ENCODE results near the gene SF3A2.
"Not testable (repeated sequence)": the region's sequence is repeated elsewhere in the genome, so short reads cannot be mapped to it uniquely, and the experiment has no call there.

The SF3A2 gene

DNA sequence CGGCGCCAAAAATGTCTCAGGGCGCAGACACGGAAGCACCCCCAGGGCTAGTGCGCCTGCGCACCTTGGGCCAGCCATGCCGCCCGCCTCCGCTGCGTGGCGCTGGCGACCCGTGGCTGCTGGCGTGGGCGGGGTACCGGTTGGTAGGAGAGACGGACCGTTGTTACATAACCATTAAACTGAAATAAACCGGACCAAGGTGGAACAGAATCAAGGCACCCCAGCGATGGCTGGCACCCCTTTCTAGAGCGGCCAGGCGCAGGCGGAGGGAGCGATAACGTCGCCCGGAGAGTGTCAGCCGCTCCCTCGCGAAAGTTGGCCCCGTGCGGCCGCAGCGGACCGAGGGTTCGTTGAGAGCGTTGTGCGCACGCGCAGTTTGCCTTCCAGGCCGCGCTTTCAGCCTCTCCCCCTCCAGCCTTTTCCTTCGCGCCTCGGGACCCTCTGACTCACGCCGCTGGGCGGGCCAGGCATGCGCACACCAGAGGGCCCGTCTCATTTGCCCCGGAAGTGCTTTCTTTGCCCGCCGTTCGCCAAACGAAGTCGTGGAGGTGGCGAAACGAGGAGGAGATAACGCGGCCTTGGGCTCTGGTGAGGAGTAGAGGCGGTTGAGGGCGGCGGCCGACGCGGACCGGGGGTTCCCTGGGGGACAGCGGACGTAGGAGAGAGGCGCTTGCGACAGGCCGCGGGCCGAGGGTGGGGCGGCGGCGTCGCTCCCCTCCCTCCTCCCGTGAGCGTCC is at the start of gene SF3A2, which contains the start of gene PLEKHJ1:
Gene SF3A2 (plus strand): TSS at position 511 of the 737 bp plus-strand sequence. CDS start 6,595 bp downstream, outside the sequence.
Gene PLEKHJ1 (minus strand): TSS at position 16 of the 737 bp plus-strand sequence. CDS start 81 bp downstream, outside the sequence.
- DNase-seq, result peak; percentile 98 to 99 (median 99)

DNA sequence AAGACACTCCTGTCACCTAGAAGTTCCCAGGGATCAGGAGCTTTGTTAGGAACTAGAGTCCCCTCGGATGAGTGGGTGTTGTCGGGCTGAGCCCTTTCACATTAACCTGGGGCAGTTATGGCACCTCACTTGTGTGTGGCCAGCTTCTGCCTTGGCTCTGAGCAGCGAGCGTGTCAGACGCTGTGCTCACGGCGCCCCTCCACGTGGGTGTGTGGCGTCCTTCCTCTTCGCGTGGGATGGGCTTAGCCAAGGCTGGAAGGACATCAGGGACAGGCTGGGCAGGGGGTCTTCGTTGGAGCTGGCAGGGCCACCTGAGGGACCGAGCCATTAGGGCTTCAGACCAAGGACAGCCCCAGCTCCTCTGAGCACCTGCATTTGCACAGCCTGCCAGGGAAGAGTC is 49.5 kb upstream of the SF3A2 start:
- DNase-seq, result no peak

GRCh38 chr19:2188708-2189385 is 47.8 kb upstream of the SF3A2 start:
- DNase-seq, result no peak

DNA sequence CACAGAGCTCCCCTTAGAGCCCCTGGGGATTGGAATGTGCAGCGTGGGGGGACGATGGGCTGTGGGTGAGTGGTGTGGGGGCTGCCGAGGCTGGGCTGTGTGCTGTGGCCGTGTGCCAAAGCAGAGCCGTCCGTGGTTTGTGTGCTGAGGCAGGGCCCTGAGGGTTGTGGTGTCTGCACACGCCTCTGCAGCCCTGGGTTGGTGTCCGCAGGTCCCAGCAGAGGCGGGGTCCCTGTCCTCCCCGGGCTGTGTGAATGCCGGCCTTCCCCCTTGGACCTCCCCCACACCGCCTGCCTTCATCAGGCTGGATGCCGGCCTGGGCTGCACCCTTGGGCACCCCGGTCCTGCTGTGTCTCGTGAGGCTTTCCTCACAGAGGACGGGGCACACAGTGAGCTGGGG is 46.7 kb upstream of the SF3A2 start:
- no peak for DNase-seq

DNA sequence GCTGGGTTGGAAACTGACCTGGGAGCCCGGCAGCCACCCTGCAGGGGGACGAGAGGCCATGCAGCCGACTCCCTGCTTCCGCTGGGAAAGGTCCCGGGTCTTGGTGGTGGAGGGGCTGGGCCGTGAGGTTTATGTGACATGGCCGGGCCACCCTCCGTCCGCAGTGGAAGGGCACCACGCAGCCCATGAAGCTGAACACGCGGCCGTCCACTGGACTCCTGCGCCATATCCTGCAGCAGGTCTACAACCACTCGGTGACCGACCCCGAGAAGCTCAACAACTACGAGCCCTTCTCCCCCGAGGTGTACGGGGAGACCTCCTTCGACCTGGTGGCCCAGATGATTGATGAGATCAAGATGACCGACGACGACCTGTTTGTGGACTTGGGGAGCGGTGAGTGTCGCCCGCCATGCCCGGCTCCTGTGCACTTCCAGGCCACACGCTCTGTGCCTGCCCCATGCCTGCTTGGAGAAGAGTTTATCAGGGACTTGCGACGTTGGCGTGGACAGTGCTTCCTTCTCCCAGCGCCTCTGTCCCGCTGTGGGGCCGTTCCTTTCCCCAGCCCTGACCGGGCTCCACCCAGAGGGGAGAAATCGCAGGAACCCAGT is 45.7 kb upstream of the SF3A2 start:
- no peak for DNase-seq

DNA sequence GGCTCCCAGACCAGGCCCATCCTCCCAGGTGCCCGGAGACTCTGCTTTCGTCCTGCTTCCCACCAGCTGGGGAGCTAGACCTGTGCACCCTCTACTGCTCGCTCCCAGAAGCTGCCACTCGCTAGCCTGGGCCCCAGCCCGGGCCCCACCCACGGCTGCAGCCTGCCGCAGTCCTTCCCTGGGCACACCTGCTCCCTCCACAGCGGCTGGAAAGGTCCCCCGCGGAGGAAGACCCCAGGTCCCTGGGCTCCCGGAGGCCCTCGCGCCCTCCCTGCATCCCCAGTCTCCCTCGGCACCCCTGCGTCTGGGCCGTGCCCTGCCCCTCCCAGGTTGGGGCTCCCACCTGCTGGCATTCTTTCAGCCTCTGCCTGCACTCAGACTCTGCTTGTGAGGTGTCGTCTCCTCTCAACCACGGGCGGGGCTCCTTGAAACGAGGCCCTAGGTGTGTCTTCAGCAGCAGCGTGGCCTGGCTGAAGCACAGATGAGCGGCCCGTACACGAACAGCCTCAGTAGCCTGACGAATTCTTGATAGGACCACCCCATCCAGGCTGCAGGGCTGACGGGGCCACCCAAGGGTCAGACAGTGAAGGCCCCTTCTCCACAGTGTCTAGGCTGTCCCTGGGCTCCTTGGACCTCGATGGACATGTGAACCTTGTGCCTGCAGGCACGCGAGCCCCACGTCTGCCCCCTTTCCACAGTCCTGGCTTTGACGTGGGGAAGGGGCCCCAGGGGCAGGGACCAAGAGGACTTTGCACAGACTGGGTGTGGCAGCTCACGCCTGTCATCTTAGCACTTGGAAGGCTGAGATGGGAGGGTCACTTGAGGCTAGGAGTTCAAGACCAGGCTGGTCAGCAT is 44.9 kb upstream of the SF3A2 start:
- DNase-seq, result peak in 1 of 3 experiments; percentile 14

- no peak for DNase-seq
Measured at GRCh38 chr19:2192862-2193261, 43.8 kb upstream of the SF3A2 start.

DNA sequence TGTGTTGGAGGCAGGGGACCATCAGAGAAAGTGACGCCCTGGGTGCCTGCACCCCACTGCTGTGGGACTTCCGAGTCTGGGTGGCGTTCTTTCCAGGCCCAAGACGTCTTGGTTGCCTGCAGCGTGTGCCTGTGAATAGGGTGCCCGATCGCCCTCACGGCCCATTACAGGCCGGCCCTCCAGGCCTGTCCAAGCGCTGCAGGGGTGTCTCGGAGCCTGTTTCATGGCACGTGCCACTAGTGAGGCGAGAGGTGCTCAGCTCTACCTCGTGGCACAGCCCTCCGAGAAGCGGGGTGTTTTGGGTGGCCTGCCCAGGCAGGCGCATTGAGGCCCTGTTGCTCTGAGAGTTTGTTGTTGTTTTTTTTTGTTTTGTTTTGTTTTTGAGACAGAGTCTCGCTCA is 42.8 kb upstream of the SF3A2 start:
- no peak for DNase-seq

DNA sequence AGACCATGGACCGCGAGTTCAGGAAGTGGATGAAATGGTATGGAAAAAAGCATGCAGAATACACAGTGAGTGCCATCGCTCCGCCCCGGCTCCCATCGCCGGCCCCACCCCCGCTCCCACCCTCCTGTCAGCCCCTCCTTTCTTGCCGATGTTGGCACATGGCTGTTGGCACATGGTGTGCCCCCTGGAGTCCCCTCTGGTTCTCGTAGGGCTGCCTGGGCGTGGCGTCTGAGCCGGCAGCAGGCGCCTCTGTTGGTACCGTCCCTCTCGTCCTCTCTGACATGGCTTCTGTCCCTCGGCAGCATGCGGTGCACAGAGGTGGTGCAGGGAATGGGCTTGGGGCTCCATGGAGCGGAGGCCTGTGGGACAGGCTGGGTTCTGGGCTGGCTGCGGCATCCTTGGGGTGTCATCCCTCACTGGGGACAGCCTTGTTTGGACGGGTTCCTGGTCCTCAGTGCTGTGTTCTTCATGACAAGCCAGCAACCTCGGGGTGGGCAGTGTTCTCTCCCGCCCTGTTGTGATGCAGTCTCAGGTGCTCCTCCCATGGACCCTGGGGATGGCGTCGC is 42.0 kb upstream of the SF3A2 start:
- no peak for DNase-seq

DNA sequence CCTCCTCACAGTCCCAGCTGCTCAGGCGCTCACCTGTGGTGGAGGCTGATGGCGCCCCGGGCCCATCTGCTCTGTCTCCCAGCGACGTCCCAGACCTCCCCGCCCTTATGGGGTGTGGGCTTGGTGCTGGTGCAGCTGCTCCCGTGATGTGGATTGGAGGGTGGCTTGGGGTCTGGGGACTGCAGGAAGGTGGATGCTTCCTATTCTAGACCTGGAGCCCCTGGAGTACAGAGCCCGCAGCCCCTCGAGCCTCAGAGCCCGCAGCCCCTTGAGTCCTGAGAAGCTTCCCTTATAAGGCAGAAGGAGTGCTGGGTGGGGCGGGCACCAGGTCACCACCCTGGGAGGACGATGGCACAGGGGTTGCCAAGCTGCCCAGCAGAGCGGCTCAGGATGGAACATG is 41.3 kb upstream of the SF3A2 start:
- no peak for DNase-seq

- no peak for DNase-seq
Measured at GRCh38 chr19:2195914-2196313, 40.7 kb upstream of the SF3A2 start.

GRCh38 chr19:2197270-2197669 is 39.4 kb upstream of the SF3A2 start:
- no peak for DNase-seq

DNA sequence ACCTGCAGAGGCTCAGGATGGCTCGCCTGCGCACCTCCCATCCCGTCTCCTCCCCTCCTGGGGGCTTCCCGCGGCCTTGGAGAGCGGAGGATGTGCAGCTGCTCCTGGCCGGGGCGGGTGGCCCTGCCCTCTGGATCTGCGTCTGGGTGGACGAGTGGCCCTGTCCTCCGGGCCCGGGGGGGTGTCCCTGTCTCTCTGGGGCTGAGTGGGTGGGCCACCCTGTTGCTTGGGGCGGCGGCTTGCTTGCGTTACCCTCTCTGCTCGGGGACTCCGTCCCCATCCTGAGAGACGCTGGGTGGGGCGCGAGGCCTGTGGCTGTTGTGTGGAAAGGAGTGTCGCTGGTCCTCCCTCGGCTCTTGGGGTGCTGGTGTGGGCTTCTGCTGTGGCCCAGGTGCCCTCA is 38.3 kb upstream of the SF3A2 start:
- DNase-seq, result no peak

DNA sequence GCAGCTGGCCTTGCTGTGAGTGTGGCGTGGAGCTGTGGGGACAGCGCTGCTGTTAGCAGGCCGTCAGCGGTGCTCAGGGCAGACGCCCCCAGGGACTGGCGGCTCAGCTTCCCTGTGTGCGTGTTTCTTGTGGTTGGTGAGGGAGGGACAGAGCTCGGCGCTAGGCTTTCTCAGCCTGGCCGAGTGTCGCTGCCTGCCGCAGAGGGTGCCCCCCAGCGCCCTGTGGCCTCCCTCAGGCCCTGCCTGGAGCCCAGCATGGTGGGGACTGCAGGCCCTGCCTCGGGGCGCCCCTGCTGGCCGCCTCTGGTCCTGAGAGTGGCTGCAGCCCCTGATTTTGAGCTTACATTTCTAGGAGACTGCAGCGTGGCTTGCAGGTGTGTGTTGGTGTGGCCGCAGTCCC is 37.4 kb upstream of the SF3A2 start:
- peak in 1 of 3 experiments; percentile 6 for DNase-seq

DNA sequence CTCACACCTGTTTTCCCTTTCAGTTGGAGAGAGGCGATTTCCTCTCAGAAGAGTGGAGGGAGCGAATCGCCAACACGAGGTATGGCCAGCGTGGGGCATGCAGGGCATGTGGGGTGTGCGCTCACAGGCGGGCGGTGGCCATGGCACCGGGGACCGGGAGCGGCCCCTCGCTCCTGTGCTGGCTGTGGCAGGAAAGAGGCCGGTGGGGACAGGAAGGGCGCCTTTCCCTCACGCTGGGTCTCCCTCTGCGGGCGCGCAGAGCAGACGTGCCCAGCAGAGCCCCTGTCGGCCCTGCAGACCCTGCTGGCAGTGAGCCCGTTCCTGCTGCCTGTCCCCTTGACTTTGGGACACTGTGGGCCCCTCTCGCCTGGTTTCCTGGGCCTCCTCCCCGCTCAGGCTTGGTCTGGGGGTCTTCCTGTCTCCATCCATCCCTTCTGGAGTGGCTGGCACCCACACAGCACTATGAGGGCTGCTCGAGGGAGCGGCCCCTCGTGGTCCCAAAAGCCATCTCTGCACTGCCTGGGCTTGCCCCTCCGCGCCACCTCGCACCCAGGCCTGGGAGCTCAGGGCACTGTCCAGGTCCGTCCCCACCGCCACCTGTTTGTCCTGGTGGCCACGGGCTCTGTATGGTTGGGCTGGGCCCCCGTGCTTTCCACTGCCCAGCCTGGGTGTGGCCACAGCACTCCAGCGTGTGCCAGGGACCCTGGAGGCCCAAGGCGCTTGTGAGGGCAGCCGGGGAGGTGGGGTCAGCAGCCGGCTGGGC is 36.6 kb upstream of the SF3A2 start:
- no peak for DNase-seq

- not testable (repeated sequence) for DNase-seq
Measured at GRCh38 chr19:2200624-2201294, 35.9 kb upstream of the SF3A2 start.

DNA sequence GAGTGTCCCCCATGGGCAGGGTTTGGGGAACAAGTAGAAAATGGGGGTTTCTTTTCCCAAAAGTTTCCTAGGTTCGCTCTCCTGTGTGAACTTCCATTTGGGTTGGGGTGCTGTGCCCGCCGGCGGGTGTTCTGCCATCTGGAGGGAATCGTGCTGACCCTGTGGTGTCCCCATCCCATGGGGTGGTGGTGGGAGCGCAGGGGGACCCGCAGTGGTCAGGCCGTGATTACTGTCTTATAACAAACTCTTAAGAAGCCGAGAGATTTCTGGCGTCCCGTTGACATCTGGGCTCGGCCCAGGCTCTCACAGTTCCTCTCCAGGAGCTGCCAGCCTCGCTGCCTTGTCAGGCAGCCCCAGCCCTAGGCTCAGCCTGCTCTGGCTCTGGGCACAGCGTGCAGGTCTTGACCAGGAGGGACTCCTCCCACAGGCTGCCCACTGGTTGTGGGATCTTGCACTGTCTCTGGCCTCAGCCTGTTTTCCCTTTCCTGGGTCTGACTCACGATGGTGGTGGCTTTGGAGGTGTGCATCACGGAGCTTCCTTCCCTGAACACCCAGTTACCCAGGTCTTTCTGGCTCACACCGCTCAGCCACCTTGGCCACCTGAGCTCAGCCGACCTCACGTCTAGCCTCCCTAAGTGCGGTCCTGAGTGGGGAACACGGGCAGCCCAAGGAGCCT is 35.0 kb upstream of the SF3A2 start:
- DNase-seq, result no peak

DNA sequence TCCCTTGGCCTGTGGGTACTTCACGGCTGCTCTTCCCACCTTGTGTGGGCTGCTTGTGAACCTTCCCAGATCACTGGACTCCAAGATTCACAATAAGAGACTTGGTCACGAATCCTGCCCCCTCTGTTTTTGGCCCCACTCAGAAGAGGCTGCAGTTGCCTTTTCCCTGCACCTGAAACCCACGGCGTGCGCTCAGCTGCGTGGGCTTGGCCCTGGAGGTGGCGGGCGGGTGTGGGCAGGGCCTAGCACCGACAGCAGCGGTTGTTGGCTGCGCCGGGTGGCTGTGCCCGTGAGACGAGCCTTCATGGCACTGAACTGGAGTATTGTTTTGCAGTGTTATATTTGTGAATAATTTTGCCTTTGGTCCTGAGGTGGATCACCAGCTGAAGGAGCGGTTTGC is 34.3 kb upstream of the SF3A2 start:
- no peak for DNase-seq

DNA sequence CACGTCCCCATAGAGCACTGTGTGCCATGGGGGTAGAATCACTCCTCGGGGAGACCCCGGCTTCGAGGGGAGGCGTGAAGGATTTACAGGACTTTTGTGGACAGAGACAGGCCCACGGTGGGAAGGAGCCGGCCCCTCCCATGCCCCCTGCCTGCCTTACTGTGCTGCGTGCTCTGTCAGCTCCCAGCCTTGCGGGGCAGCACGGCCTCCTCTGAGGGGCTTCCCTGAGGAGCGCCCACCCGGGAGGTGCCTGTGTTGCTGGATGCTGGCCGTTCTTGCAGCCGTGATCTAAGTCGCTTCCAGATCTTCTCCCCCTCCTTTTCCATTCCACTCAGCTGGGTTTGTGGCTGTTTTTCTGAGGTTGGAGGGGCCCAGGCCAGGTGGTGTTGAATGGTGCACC is 29.6 kb upstream of the SF3A2 start:
- DNase-seq, result no peak

DNA sequence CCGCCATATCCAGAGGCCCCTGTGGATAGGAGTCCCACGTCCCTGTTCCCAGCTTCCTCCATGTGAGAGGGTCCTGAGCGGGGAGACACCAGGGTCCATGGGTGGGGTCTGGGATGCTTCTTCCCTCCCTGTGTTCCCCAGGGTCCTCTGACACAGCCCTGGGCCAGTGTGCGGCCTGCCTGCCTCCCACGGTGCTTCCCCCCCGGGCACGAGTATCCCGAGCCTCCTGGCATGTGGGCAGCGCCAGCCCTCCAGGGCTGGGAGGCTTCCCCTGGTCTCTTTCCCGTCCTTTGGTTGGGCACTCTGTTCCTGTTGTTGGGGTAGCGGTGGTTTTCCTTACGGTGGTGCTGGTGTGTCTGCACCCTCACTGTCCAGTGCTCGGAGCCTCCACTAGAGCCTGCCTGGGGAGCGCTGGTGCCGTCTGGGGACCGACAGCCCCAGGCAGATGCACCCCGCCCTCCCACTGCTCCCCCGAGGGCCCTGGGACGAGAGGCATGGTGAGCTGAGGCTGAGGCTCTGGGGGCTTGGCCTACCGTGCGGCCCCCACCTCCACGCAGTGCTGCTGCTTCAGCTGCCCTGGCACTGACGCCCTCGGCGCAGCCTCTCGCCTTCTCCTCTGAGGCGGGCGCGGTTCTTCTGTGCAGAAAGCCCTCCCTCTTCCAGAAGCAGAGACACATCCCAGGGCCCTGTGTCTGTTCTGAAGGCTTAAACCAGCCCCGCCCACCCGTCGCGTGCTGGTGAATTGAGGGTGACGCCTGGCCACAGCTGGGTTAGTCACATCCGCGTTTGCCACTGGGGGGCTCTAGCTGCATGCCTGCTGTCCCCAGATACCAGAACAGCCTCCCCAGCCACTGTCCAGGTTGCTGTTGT is 28.4 kb upstream of the SF3A2 start:
- peak in 2 of 3 experiments; percentile 12 to 34 for DNase-seq

Measured in NCI-H1417 (cell line).